Measurements from ENCODE around the gene ZNF541. TPM values are rescaled to one million over a fixed set of nuclear protein-coding genes. Genes with fewer than 3 reads are reported as not detected.

The ZNF541 gene
- polyA plus RNA-seq (ENCODE audit: insufficient read length), result 0.08 TPM

- peak; percentile 25 for DNase-seq (ENCODE audit: low read depth)
Measured at GRCh38 chr19:47573071-47574026, at the start of gene ZNF541. ZNF541 (minus strand) TSS chr19:47573148; CDS start chr19:47555856, 17,292 bp downstream.

GRCh38 chr19:47619763-47620162 lies 46.8 kb upstream of the ZNF541 start:
- no peak for DNase-seq (ENCODE audit: low read depth)

GRCh38 chr19:47618771-47619170 lies 45.8 kb upstream of the ZNF541 start:
- DNase-seq (ENCODE audit: low read depth), result no peak

- no peak for DNase-seq (ENCODE audit: low read depth)
Measured at GRCh38 chr19:47615714-47616113, 42.8 kb upstream of the ZNF541 start.

- DNase-seq (ENCODE audit: low read depth), result no peak
Measured at GRCh38 chr19:47615230-47615629, 42.3 kb upstream of the ZNF541 start.

- DNase-seq (ENCODE audit: low read depth), result no peak
Measured at GRCh38 chr19:47614559-47614958, 41.6 kb upstream of the ZNF541 start.

GRCh38 chr19:47614021-47614295 lies 41.0 kb upstream of the ZNF541 start:
- DNase-seq (ENCODE audit: low read depth), result no peak

GRCh38 chr19:47613165-47614020 lies 40.4 kb upstream of the ZNF541 start:
- DNase-seq (ENCODE audit: low read depth), result no peak

GRCh38 chr19:47610902-47611301 lies 38.0 kb upstream of the ZNF541 start:
- DNase-seq (ENCODE audit: low read depth), result no peak

GRCh38 chr19:47609906-47610894 lies 37.3 kb upstream of the ZNF541 start:
- DNase-seq (ENCODE audit: low read depth), result no peak

- DNase-seq (ENCODE audit: low read depth), result no peak
Measured at GRCh38 chr19:47608969-47609905, 36.3 kb upstream of the ZNF541 start, which contains the start of gene BICRA. BICRA (plus strand) TSS chr19:47609134; CDS start chr19:47673575, 64,441 bp downstream.

- DNase-seq (ENCODE audit: low read depth), result peak; percentile 83
Measured at GRCh38 chr19:47608074-47608918, 35.3 kb upstream of the ZNF541 start.

- no peak for DNase-seq (ENCODE audit: low read depth)
Measured at GRCh38 chr19:47607564-47608073, 34.7 kb upstream of the ZNF541 start.

- no peak for DNase-seq (ENCODE audit: low read depth)
Measured at GRCh38 chr19:47603706-47604565, 31.0 kb upstream of the ZNF541 start.

GRCh38 chr19:47601180-47601904 lies 28.4 kb upstream of the ZNF541 start:
- DNase-seq (ENCODE audit: low read depth), result no peak

GRCh38 chr19:47600246-47601179 lies 27.6 kb upstream of the ZNF541 start:
- peak; percentile 96 for DNase-seq (ENCODE audit: low read depth)

All from forelimb muscle (tissue), 1 donor.